Panc1 (cell line): ENCODE measurements around the gene MRPL48.

Experiments
- CTCF ChIP-seq: fragments of 450-650 bp; IDR thresholded peaks from 2 replicates; pipeline ENCODE4 v1.5.1; 2017; ENCODE audit warnings: mild to moderate bottlenecking
- SIN3A ChIP-seq: IDR thresholded peaks from 2 replicates; pipeline ENCODE4 v1.6.1; 2012; ENCODE audit warnings: low read depth, mild to moderate bottlenecking, low read length, moderate library complexity, borderline replicate concordance; ENCODE audit not compliant: insufficient read depth
- TCF7L2 ChIP-seq: IDR thresholded peaks from 2 replicates; pipeline ENCODE4 v1.6.1; 2011; ENCODE audit warnings: mild to moderate bottlenecking, low read depth, low read length, inconsistent platforms
- TF ChIP-seq, protein P1 (sequence below), 2 experiments: IDR thresholded peaks; 2 replicates each; pipeline ENCODE4 v1.6.1; 2011 to 2012; ENCODE audit warnings: low read depth in 2 of 2, control low read depth in 1 of 2, low read length in 1 of 2, mild to moderate bottlenecking in 1 of 2, moderate library complexity in 1 of 2; ENCODE audit not compliant: insufficient read depth in 1 of 2

GRCh38 chr11:73839123-73839457 is 51.4 kb downstream of the MRPL48 start:
- TF ChIP-seq, protein P1, sequence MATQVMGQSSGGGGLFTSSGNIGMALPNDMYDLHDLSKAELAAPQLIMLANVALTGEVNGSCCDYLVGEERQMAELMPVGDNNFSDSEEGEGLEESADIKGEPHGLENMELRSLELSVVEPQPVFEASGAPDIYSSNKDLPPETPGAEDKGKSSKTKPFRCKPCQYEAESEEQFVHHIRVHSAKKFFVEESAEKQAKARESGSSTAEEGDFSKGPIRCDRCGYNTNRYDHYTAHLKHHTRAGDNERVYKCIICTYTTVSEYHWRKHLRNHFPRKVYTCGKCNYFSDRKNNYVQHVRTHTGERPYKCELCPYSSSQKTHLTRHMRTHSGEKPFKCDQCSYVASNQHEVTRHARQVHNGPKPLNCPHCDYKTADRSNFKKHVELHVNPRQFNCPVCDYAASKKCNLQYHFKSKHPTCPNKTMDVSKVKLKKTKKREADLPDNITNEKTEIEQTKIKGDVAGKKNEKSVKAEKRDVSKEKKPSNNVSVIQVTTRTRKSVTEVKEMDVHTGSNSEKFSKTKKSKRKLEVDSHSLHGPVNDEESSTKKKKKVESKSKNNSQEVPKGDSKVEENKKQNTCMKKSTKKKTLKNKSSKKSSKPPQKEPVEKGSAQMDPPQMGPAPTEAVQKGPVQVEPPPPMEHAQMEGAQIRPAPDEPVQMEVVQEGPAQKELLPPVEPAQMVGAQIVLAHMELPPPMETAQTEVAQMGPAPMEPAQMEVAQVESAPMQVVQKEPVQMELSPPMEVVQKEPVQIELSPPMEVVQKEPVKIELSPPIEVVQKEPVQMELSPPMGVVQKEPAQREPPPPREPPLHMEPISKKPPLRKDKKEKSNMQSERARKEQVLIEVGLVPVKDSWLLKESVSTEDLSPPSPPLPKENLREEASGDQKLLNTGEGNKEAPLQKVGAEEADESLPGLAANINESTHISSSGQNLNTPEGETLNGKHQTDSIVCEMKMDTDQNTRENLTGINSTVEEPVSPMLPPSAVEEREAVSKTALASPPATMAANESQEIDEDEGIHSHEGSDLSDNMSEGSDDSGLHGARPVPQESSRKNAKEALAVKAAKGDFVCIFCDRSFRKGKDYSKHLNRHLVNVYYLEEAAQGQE (IDR thresholded peaks at IDR 0.05; ENCODE audit: insufficient read depth in 1 of 2, low read depth in 2 of 2, low read length in 1 of 2), result no peak
- TF ChIP-seq CTCF, result no peak
- TF ChIP-seq SIN3A, result no peak
- TF ChIP-seq TCF7L2, result no peak
